Endothelial cell of umbilical vein (primary cell): ENCODE measurements around the gene SOX5. TPM values are rescaled to one million over a fixed set of nuclear protein-coding genes. Genes with fewer than 3 reads are reported as not detected.

Source experiments
- BruUV-seq: library from RNA; stranded (reverse); fragments of 400-500 nt; replicated peaks from 2 replicates; lab custom pipeline; 2021; lab: Mats Ljungman, UMichigan
- CTCF ChIA-PET: fragments of 300-600, 350-600 bp; sonication (Branson Sonifier 250); formaldehyde crosslinking; loops from one replicate; lab custom pipeline; 2021; ENCODE audit warnings: antibody characterized with exemption, inconsistent platforms; lab: Charles Lee
- POLR2A ChIA-PET: fragments of 300-600, 350-600 bp; sonication (Branson Sonifier 250); formaldehyde crosslinking; loops from one replicate; lab custom pipeline; 2021; ENCODE audit warnings: antibody characterized with exemption, inconsistent platforms; lab: Charles Lee
- DNase-seq: peaks from one replicate; pipeline ENCODE4 v3.0.0-alpha.2; 2011; ENCODE audit warnings: low read depth, low spot score
- FAIRE-seq: peaks from 2 replicates; lab custom pipeline; 2011; peaks lifted over from hg19 to GRCh38; lab: Jason Lieb, UNC
- H2AFZ ChIP-seq: 2 replicates; pipeline ENCODE4 v1.6.0; 2012; ENCODE audit warnings: low read depth, low read length, control low read depth, inconsistent platforms
- H3K27ac ChIP-seq: 2 replicates; pipeline ENCODE4 v1.5.1; 2011; ENCODE audit warnings: low read depth, mild to moderate bottlenecking, control low read depth, low read length, moderate library complexity; ENCODE audit not compliant: insufficient read depth
- H3K27me3 ChIP-seq, 2 experiments: 2 replicates each; pipeline versions ENCODE4 v1.6.0 to v1.6.1; 2011; ENCODE audit warnings: low read length in 2 of 2, mixed read lengths in 1 of 2; ENCODE audit not compliant: control insufficient read depth in 2 of 2, insufficient read depth in 2 of 2
- H3K36me3 ChIP-seq, 2 experiments: 2 replicates in 1 of 2; 3 replicates in 1 of 2; pipeline ENCODE4 v1.5.1; 2011; ENCODE audit warnings: low read length in 2 of 2, mild to moderate bottlenecking in 1 of 2, moderate library complexity in 1 of 2; ENCODE audit not compliant: control insufficient read depth in 2 of 2, insufficient read depth in 2 of 2; ENCODE audit errors: extremely low read depth in 1 of 2
- H3K4me1 ChIP-seq: 3 replicates; pipeline ENCODE4 v1.5.1; 2011; ENCODE audit warnings: mild to moderate bottlenecking, low read length; ENCODE audit not compliant: control insufficient read depth, insufficient read depth; ENCODE audit errors: extremely low read depth
- H3K4me2 ChIP-seq: 2 replicates; pipeline ENCODE4 v1.6.1; 2011; ENCODE audit warnings: low read length, control low read depth, mixed read lengths; ENCODE audit not compliant: insufficient read depth
- H3K4me3 ChIP-seq, 3 experiments: fragments of 200-600 bp in 1 of 3; sonication (generic), shearing (Covaris generic) in 1 of 3; replicated peaks in 1 of 3; 2 replicates each; pipeline ENCODE4 v1.5.1; 2011 to 2016; ENCODE audit warnings: control low read depth in 3 of 3, low read length in 3 of 3, mild to moderate bottlenecking in 2 of 3, inconsistent platforms in 1 of 3, low read depth in 1 of 3, moderate library complexity in 1 of 3; ENCODE audit not compliant: insufficient read depth in 1 of 3
- H3K79me2 ChIP-seq: 2 replicates; pipeline ENCODE4 v1.6.0; 2012; ENCODE audit warnings: low read length, inconsistent platforms; ENCODE audit not compliant: control insufficient read depth, insufficient read depth
- H3K9ac ChIP-seq: replicated peaks from 2 replicates; pipeline ENCODE3; 2011; ENCODE audit warnings: low read length, control low read depth; ENCODE audit not compliant: insufficient read depth; ENCODE audit errors: extremely low read depth
- H3K9me1 ChIP-seq: replicated peaks from 3 replicates; pipeline ENCODE4 v1.6.0; 2011; ENCODE audit warnings: mild to moderate bottlenecking, low read length; ENCODE audit not compliant: control insufficient read depth, insufficient read depth; ENCODE audit errors: extremely low read depth
- H3K9me3 ChIP-seq: replicated peaks from 2 replicates; pipeline ENCODE4 v1.5.1; 2012; ENCODE audit warnings: low read length, inconsistent platforms; ENCODE audit not compliant: control insufficient read depth, insufficient read depth
- H4K20me1 ChIP-seq: replicated peaks from 2 replicates; pipeline ENCODE3; 2011; ENCODE audit warnings: mild to moderate bottlenecking, low read length; ENCODE audit not compliant: control insufficient read depth, insufficient read depth; ENCODE audit errors: extremely low read depth
- EZH2 ChIP-seq: IDR thresholded peaks from 2 replicates; pipeline ENCODE4 v1.6.1; 2012; ENCODE audit warnings: borderline replicate concordance, low read depth, mild to moderate bottlenecking, moderate library complexity, low read length, inconsistent platforms; ENCODE audit not compliant: severe bottlenecking
- GATA2 ChIP-seq: IDR thresholded peaks from 2 replicates; pipeline ENCODE4 v1.7.0; 2011; ENCODE audit warnings: low read depth, mild to moderate bottlenecking, moderate library complexity, mixed read lengths, low read length; ENCODE audit not compliant: insufficient read length, insufficient read depth
- JUN ChIP-seq: IDR thresholded peaks from 2 replicates; pipeline ENCODE4 v1.6.1; 2011; ENCODE audit warnings: borderline replicate concordance, low read depth; ENCODE audit not compliant: insufficient read length, insufficient read depth
- POLR2AphosphoS5 ChIP-seq: IDR thresholded peaks from 2 replicates; pipeline ENCODE4 v1.6.1; 2012; ENCODE audit warnings: low read depth, mild to moderate bottlenecking, control low read depth, low read length, moderate library complexity; ENCODE audit not compliant: insufficient read depth
- dilution Hi-C: fragments of 300-500 bp; cut with MboI; formaldehyde crosslinking; loops from one replicate; pipeline ENCODE4 v1.15.0; 2019; ENCODE audit warnings: low sequenced_read_pairs; ENCODE audit not compliant: extremely low pct_ligation_motif_present
- intact Hi-C: fragments of 100-400 bp; cut with micrococcal nuclease; formaldehyde crosslinking; loops from one replicate; pipeline ENCODE4 v1.10.0; 2022
- polyA plus RNA-seq, 4 experiments: library from polyadenylated mRNA; depleted of rRNA in 3 of 4; stranded (reverse) in 3 of 4; unstranded in 1 of 4; fragments of >200 nt; gene quantifications; 2 replicates each; pipeline versions ENCODE4 v1.2.1 to v1.2.3, GENCODE V29; 2011 to 2012; ENCODE audit warnings: missing spikeins in 1 of 4
- total RNA-seq: library from RNA; stranded (reverse); gene quantifications from 2 replicates; pipeline ENCODE4 v1.2.3, GENCODE V29; 2021
- TF ChIP-seq, protein P1 (sequence below): IDR thresholded peaks from 2 replicates; pipeline ENCODE4 v1.6.1; 2011; ENCODE audit not compliant: insufficient read depth, insufficient read length
- TF ChIP-seq, protein P2 (sequence below), 2 donors: IDR thresholded peaks; 1 replicate in 1 of 2; 2 replicates in 1 of 2; pipeline ENCODE4 v1.5.1; 2011; ENCODE audit warnings: low read length in 2 of 2, mild to moderate bottlenecking in 2 of 2, moderate library complexity in 2 of 2, control low read depth in 1 of 2, inconsistent platforms in 1 of 2, low read depth in 1 of 2; ENCODE audit not compliant: insufficient read depth in 1 of 2; ENCODE audit errors: extremely low read depth in 1 of 2

Gene SOX5
- total and polyA plus RNA-seq, 2 donors (not counting 3 experiments of a cell fraction or from before 2014, with no cell fraction given), result 0.63 to 3.5 TPM

DNA sequence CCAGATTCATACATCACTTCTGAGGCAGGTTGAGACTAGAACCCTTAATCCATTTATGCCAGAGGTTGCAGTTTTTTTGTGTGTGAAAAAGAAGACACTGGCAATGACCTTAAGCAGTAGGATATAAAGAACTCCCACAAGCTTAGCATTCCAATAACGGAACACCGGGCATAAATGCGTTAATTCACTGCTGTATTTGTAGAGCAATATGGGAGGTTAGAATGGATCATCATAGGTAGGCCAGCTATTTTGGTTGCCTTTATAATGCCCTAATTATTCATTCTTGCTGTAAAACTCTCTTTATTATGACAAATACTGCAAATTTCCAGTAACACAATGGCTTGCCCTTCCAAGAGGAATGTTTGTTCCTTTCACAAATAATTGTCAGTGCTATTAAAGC is 322.7 kb downstream of the SOX5 start:
- H3K9ac ChIP-seq, result no peak overlapping the region
- no peak overlapping the region for H3K4me2 ChIP-seq
- no peak overlapping the region for H2AFZ ChIP-seq
- ChIA-PET POLR2A (no interaction called here), CTCF (no interaction called here)
- no peaks in the 10 kb centered on the region for H3K79me2 ChIP-seq
- no peak for TF ChIP-seq EZH2
- TF ChIP-seq, protein P1, sequence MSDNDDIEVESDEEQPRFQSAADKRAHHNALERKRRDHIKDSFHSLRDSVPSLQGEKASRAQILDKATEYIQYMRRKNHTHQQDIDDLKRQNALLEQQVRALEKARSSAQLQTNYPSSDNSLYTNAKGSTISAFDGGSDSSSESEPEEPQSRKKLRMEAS, result no peak
- FAIRE-seq (no peak), DNase-seq (no peak)
- no TSS peak for BruUV-seq
- no peaks in the 10 kb centered on the region for H3K9me1 ChIP-seq
- dilution Hi-C loops, result no loop called here
- H3K36me3 ChIP-seq, result no peaks in the 10 kb centered on the region
- no peaks in the 10 kb centered on the region for H3K27me3 ChIP-seq
- H4K20me1 ChIP-seq, result no peaks in the 10 kb centered on the region
- H3K4me3 ChIP-seq, result no peak overlapping the region
- H3K9me3 ChIP-seq, result no peaks in the 10 kb centered on the region
- intact Hi-C loops, result no loop called here
- no peak overlapping the region for H3K27ac ChIP-seq
- no peaks in the 10 kb centered on the region for H3K4me1 ChIP-seq

DNA sequence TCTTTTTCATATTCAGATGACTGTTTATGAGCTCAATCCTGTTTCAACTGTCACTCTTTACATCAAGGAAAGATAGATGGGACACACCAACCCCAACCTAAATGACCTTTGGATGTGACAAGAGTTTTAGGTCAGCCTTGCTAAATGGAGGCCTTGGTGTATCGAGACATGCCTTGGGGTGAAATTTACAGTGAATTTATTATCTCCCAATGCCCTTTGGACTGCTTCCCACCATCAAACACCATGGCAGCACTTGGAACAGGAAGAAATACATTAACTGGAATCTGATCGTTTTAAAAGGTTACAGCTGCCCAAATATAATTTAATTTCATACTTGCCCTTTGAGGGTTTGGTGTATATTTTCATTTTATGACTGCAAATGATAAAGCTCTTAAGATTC is 327.6 kb downstream of the SOX5 start:
- H3K79me2 ChIP-seq, result no peaks in the 10 kb centered on the region
- intact Hi-C loops (no loop called here), dilution Hi-C loops (no loop called here)
- no peak overlapping the region for H3K4me2 ChIP-seq
- DNase-seq, result peak; percentile 2
- TF ChIP-seq, protein P1, result no peak
- no peak for TF ChIP-seq GATA2
- no peak for TF ChIP-seq POLR2AphosphoS5
- no peak for TF ChIP-seq JUN
- no peak for TF ChIP-seq EZH2
- TF ChIP-seq, protein P2, sequence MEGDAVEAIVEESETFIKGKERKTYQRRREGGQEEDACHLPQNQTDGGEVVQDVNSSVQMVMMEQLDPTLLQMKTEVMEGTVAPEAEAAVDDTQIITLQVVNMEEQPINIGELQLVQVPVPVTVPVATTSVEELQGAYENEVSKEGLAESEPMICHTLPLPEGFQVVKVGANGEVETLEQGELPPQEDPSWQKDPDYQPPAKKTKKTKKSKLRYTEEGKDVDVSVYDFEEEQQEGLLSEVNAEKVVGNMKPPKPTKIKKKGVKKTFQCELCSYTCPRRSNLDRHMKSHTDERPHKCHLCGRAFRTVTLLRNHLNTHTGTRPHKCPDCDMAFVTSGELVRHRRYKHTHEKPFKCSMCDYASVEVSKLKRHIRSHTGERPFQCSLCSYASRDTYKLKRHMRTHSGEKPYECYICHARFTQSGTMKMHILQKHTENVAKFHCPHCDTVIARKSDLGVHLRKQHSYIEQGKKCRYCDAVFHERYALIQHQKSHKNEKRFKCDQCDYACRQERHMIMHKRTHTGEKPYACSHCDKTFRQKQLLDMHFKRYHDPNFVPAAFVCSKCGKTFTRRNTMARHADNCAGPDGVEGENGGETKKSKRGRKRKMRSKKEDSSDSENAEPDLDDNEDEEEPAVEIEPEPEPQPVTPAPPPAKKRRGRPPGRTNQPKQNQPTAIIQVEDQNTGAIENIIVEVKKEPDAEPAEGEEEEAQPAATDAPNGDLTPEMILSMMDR (IDR thresholded peaks at IDR 0.05; ENCODE audit: extremely low read depth in 1 of 2, insufficient read depth in 1 of 2, low read depth in 1 of 2, low read length in 2 of 2), result no peak
- ChIA-PET POLR2A (no interaction called here), CTCF (no interaction called here)
- H3K27ac ChIP-seq, result no peak overlapping the region
- no TSS peak for BruUV-seq
- H3K27me3 ChIP-seq, result no peaks in the 10 kb centered on the region
- FAIRE-seq, result no peak
- H3K36me3 ChIP-seq, result no peaks in the 10 kb centered on the region
- H3K9me1 ChIP-seq, result no peaks in the 10 kb centered on the region
- H3K4me3 ChIP-seq, result no peak overlapping the region
- no peak overlapping the region for H2AFZ ChIP-seq
- no peaks in the 10 kb centered on the region for H4K20me1 ChIP-seq
- H3K9ac ChIP-seq, result no peak overlapping the region
- H3K4me1 ChIP-seq, result no peaks in the 10 kb centered on the region
- no peaks in the 10 kb centered on the region for H3K9me3 ChIP-seq
